GM12865 (cell line): Measurements from ENCODE around the gene CEP104.
A peak's percentile ranks its signal among the peaks of the same experiment; 100 is the strongest.

Source experiments
- DNase-seq: peaks from one replicate; pipeline ENCODE4 v3.0.0; 2010; ENCODE audit warnings: low read depth
- H3K4me3 ChIP-seq: 2 replicates; pipeline ENCODE4 v1.5.1; 2011; ENCODE audit warnings: mild to moderate bottlenecking, low read depth, low read length, control low read depth
- CTCF ChIP-seq: IDR thresholded peaks from 2 replicates; pipeline ENCODE4 v1.5.1; 2011; ENCODE audit warnings: low read length, control low read depth, low read depth, inconsistent platforms; ENCODE audit not compliant: insufficient read depth; ENCODE audit errors: missing control alignments

The CEP104 gene

GRCh38 chr1:3879787-3880428 is 22.9 kb upstream of the CEP104 start:
- no peak overlapping the region for H3K4me3 ChIP-seq
- DNase-seq: no peak
- no peak for TF ChIP-seq CTCF

- H3K4me3 ChIP-seq: no peak overlapping the region
- no peak for TF ChIP-seq CTCF
- DNase-seq: no peak
Measured at GRCh38 chr1:3879099-3879498, 22.1 kb upstream of the CEP104 start.

GRCh38 chr1:3876716-3877115 is 19.7 kb upstream of the CEP104 start:
- no peak for TF ChIP-seq CTCF
- no peak overlapping the region for H3K4me3 ChIP-seq
- no peak for DNase-seq

- no peak overlapping the region for H3K4me3 ChIP-seq
- no peak for TF ChIP-seq CTCF
- no peak for DNase-seq
Measured at GRCh38 chr1:3874736-3875135, 17.7 kb upstream of the CEP104 start.

- H3K4me3 ChIP-seq: no peak overlapping the region
- no peak for TF ChIP-seq CTCF
- DNase-seq: no peak
Measured at GRCh38 chr1:3872546-3872945, 15.5 kb upstream of the CEP104 start.

GRCh38 chr1:3871451-3871805 is 14.4 kb upstream of the CEP104 start:
- TF ChIP-seq CTCF: no peak
- H3K4me3 ChIP-seq: no peak overlapping the region
- no peak for DNase-seq

GRCh38 chr1:3869751-3870301 is 12.8 kb upstream of the CEP104 start:
- peak; percentile 18 for DNase-seq
- no peak overlapping the region for H3K4me3 ChIP-seq
- TF ChIP-seq CTCF: no peak
